MG63 (cell line): Measurements from ENCODE around the gene ATOH1. TPM values are rescaled to one million over a fixed set of nuclear protein-coding genes. Genes with fewer than 3 reads are reported as not detected.

Experiments used
- DNase-seq: peaks from one replicate; pipeline ENCODE4 v3.0.0-alpha.2; 2020
- H3K27me3 ChIP-seq: fragments of 250-450 bp; sonication (Bioruptor Pico); 2 replicates; pipeline ENCODE4 v1.5.1; 2020; ENCODE audit warnings: mild to moderate bottlenecking, moderate library complexity
- H3K36me3 ChIP-seq: fragments of 250-450 bp; sonication (Bioruptor Pico); 2 replicates; pipeline ENCODE4 v1.5.1; 2020; ENCODE audit warnings: mild to moderate bottlenecking, moderate library complexity
- H3K4me3 ChIP-seq: fragments of 250-450 bp; sonication (Bioruptor Pico); 2 replicates; pipeline ENCODE4 v1.5.1; 2020; ENCODE audit warnings: mild to moderate bottlenecking, moderate library complexity
- H3K9me3 ChIP-seq: fragments of 250-450 bp; sonication (Bioruptor Pico); 2 replicates; pipeline ENCODE4 v1.5.1; 2020; ENCODE audit warnings: mild to moderate bottlenecking, moderate library complexity
- total RNA-seq: library from RNA; depleted of rRNA; stranded (reverse); fragments of >200 nt; shearing (Covaris generic); gene quantifications from 2 replicates; pipeline ENCODE4 v1.2.3, GENCODE V29; 2014; ENCODE audit warnings: low replicate concordance

Gene ATOH1
- total RNA-seq, 1 experiment from 2014 or later, result not detected

DNA sequence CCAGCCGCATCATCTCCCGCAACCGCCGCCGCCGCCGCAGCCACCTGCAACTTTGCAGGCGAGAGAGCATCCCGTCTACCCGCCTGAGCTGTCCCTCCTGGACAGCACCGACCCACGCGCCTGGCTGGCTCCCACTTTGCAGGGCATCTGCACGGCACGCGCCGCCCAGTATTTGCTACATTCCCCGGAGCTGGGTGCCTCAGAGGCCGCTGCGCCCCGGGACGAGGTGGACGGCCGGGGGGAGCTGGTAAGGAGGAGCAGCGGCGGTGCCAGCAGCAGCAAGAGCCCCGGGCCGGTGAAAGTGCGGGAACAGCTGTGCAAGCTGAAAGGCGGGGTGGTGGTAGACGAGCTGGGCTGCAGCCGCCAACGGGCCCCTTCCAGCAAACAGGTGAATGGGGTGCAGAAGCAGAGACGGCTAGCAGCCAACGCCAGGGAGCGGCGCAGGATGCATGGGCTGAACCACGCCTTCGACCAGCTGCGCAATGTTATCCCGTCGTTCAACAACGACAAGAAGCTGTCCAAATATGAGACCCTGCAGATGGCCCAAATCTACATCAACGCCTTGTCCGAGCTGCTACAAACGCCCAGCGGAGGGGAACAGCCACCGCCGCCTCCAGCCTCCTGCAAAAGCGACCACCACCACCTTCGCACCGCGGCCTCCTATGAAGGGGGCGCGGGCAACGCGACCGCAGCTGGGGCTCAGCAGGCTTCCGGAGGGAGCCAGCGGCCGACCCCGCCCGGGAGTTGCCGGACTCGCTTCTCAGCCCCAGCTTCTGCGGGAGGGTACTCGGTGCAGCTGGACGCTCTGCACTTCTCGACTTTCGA lies 654 bp downstream of the ATOH1 start:
- H3K27me3 ChIP-seq, result peaks cover 27% of the 10 kb centered on the region

DNA sequence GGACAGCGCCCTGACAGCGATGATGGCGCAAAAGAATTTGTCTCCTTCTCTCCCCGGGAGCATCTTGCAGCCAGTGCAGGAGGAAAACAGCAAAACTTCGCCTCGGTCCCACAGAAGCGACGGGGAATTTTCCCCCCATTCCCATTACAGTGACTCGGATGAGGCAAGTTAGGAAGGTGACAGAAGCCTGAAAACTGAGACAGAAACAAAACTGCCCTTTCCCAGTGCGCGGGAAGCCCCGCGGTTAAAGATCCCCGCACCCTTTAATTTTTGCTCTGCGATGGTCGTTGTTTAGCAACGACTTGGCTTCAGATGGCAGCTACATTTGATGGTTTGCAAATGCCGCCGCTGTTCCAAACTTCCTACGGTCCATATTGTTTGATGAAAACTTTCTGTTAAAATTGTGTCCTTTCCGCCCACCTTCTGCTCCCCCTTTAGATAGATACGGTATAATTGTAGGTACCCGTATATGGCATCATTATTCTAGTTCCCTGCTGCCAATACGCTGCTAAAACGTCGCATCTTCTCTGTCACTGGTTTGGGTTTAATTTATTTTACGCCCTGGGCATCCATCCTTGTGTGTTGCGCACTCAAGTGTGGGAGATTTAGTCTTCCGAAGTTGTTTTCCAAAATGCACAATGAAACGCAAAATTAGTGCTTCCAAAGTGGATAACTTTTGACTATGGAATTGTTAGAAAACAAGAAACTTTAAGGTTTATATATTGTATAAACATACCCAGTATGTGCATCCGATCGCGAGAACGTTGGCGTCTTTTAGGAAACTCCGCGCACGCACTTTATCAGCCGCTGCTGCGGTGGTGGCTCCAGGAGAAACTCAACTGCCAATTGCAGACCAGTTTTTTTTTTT lies 1.5 kb downstream of the ATOH1 start:
- Histone ChIP-seq H3K36me3 (no peaks in the 10 kb centered on the region), H3K9me3 (no peaks in the 10 kb centered on the region), H3K27me3 (peaks cover 27% of the 10 kb centered on the region)

More for the DNA sequence above, 654 bp downstream of the ATOH1 start:
- Histone ChIP-seq H3K4me3 (no peak overlapping the region), H3K36me3 (no peaks in the 10 kb centered on the region), H3K9me3 (no peaks in the 10 kb centered on the region)
- peak; percentile 3 for DNase-seq

DNA sequence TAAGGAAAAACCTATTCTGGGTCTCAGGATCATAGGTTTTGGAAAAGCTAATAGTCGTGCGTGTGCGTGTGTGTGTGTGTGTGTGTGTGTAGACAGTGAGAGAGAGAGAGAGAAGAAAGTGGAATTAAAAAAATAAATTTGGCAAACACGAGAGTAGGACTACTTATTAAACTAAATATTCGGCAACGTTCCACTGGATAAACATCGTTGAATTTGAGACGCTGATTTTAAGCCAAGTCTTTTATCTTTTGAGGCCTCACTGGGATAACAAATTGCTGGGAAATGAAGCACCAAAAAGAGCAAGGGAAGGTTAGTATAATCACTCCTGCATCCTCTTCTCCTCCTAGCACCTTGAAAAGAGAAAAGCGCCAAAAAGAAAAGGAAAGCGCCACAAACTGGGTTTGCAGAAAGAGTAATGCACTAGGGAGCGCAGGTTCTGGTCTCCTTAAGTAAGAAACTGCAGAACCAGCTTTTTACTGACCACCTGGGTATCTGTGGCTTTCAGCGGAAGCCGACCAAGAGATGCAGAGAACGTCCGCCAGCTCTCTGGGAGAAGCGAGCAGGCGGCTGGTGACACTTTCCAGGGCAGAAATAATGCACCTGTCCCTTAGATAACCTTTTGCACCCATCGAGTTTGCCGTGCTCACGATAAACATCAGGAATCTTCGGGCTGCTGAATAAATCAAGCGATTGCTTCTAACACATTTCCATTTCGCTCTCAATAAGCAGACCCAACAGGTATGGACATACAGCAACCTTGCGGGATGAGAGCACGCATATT lies 3.4 kb downstream of the ATOH1 start:
- Histone ChIP-seq H3K36me3 (no peaks in the 10 kb centered on the region), H3K9me3 (no peaks in the 10 kb centered on the region), H3K27me3 (peaks cover 27% of the 10 kb centered on the region), H3K4me3 (no peak overlapping the region)
- no peak for DNase-seq

More for the DNA sequence above, 1.5 kb downstream of the ATOH1 start:
- DNase-seq, result no peak
- H3K4me3 ChIP-seq, result no peak overlapping the region

DNA sequence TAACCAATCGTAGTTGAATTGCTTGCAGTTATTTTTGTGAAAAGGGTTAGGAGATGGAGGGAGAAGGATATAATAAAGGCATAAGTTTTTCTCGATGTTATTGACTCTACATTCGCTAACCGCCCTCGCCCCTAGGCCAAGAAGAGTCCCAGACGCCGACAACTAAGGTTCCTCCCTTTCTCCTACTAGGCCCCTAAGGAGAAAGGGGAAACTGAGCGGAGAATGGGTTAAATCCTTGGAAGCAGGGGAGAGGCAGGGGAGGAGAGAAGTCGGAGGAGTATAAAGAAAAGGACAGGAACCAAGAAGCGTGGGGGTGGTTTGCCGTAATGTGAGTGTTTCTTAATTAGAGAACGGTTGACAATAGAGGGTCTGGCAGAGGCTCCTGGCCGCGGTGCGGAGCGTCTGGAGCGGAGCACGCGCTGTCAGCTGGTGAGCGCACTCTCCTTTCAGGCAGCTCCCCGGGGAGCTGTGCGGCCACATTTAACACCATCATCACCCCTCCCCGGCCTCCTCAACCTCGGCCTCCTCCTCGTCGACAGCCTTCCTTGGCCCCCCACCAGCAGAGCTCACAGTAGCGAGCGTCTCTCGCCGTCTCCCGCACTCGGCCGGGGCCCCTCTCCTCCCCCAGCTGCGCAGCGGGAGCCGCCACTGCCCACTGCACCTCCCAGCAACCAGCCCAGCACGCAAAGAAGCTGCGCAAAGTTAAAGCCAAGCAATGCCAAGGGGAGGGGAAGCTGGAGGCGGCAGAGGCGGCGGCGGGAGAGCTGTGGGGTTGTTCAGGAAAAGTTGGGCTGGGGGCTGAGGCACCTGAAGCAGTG lies 5.9 kb downstream of the ATOH1 start:
- Histone ChIP-seq H3K4me3 (no peak overlapping the region), H3K27me3 (peaks cover 11% of the 10 kb centered on the region), H3K9me3 (no peaks in the 10 kb centered on the region), H3K36me3 (no peaks in the 10 kb centered on the region)
- no peak for DNase-seq

DNA sequence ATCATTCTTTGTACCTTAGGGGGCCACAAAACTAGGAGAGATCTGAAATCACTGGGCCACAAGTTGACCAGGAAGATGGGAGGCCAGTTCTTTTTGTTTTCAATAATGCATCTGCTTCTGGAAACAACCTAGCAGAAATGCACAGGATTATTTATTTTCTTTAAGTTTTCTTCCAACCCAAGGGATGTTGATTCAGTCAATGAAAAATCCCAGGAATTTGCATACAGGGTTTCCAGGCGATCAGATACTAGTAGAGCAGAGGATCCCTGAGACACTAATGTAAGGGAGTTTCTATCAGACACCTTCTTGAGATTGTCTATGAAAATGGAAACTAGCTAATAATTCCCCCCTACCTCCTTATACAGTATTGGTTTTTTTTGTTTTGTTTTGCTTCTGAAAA lies 7.4 kb downstream of the ATOH1 start:
- DNase-seq, result no peak
- Histone ChIP-seq H3K4me3 (no peak overlapping the region), H3K27me3 (no peaks in the 10 kb centered on the region; the same call in 1 of the 2 replicates), H3K36me3 (no peaks in the 10 kb centered on the region), H3K9me3 (no peaks in the 10 kb centered on the region)

DNA sequence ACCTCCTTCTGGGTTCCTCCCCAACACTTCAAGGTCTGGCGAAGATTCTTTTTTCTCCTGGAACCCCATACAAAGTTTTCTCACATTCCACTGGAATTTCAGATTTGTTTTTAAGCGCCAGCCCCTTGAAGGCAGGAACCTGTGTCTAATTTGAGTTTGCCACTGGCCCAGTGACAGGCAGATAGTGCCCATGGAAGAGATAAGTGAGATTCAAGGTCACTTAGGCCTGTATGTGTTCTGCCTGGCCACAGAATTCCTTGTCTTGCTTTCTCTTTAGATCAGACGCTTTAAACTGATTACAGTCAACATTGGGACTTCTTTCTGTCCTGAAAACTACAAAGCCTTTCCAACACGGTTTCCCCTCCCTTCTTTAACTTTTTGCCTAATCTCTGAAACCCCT lies 11.2 kb downstream of the ATOH1 start:
- H3K36me3 ChIP-seq, result no peaks in the 10 kb centered on the region
- no peak overlapping the region for H3K4me3 ChIP-seq
- no peak for DNase-seq
- H3K27me3 ChIP-seq, result no peaks in the 10 kb centered on the region
- no peaks in the 10 kb centered on the region for H3K9me3 ChIP-seq

DNA sequence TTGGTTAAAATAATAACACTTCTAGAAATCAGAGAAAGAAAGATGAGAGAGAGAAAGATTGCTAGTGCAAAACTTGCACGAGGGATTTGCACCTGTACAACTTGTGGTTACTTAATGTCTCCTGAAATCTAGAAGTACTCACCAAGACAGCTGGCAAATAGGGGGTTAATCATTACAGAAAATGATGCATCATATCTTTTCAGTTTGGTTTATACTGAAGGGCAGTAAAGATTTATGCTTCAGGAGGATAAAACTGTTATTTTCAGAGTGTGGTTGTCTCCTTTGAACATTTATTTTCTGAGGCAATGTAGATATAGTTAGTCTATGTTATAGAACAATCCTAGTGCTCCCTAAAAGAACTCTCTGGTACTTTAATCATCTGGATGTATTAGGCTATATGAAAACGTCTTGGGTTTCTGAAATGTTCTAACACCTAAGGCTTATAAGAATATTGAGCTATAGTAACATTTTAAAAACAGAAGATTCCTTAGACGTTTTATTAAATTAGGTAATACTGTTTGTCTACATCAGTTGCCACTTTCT lies 13.3 kb downstream of the ATOH1 start:
- DNase-seq, result no peak
- H3K9me3 ChIP-seq, result no peaks in the 10 kb centered on the region
- H3K4me3 ChIP-seq, result no peak overlapping the region
- no peaks in the 10 kb centered on the region for H3K36me3 ChIP-seq
- no peaks in the 10 kb centered on the region for H3K27me3 ChIP-seq

DNA sequence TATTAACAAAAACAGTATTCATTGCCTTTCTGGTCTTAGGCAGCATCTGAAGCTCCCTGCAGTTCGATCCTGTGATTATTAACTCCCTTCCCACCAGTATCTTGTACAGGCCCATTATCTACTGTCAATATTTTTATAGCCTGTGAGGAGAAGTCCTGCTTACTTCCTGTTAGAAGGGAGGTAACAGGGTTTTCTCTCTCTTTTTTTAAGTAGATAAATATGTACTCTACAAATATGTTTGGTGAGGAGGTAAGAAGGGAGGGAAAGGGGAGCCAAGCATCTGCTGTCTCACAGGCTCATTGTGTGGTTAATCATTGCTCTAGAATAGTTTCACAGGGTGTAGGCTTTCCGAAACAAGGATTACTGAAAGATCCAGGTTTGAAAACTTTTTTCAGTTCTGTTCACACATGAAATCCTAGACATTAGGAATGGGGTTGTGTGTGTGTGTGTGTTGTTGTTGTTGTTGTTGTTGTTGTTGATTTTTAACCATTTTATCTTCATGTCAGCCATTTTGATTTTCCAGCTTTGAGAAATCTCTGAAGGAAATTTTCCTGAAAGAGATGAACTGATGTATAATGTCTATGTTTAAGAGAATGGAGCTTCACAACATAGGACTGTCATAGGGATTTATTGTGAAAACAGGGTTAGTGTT lies 14.2 kb downstream of the ATOH1 start:
- Histone ChIP-seq H3K27me3 (no peaks in the 10 kb centered on the region), H3K9me3 (no peaks in the 10 kb centered on the region), H3K36me3 (no peaks in the 10 kb centered on the region), H3K4me3 (no peak overlapping the region)
- DNase-seq, result no peak

DNA sequence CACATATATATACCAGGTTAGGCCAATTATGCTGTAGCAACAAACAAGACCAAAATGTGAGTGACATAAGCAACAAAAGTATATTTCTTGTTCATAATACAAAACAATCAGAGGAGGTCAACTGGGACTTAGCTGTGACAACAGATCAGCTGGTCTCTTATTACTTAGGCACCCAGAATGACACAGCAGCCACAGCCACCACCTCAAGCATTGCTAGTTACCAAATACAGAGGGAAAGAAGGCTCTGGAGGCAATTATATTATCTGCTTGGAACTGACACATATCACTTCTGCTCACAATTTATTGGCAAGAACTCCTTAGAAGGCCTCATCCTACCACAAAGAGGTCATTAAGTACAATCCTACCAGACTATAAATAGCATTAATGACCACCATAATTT lies 15.2 kb downstream of the ATOH1 start:
- DNase-seq, result no peak
- no peak overlapping the region for H3K4me3 ChIP-seq
- no peaks in the 10 kb centered on the region for H3K27me3 ChIP-seq
- H3K36me3 ChIP-seq, result no peaks in the 10 kb centered on the region
- no peaks in the 10 kb centered on the region for H3K9me3 ChIP-seq

DNA sequence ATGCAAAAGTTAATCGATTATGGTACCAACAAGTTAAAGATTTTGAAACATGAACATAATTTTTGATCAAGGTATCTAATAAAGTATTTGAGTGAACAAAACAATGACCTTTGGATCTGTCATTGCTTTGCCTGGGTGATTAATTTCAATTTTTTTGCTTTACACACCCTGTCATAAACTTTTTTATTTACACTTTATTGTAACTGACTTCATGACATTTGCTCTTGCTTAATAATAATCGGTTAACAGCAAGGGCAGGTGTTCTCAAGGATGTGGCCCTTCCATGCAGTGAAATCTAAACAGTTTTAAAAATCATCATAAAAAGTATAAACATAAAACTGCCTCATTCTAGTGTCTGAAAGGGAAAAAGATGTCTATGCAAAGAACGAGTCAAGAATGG lies 24.1 kb downstream of the ATOH1 start:
- no peak for DNase-seq
- Histone ChIP-seq H3K9me3 (no peaks in the 10 kb centered on the region), H3K36me3 (no peaks in the 10 kb centered on the region), H3K27me3 (no peaks in the 10 kb centered on the region), H3K4me3 (no peak overlapping the region)

DNA sequence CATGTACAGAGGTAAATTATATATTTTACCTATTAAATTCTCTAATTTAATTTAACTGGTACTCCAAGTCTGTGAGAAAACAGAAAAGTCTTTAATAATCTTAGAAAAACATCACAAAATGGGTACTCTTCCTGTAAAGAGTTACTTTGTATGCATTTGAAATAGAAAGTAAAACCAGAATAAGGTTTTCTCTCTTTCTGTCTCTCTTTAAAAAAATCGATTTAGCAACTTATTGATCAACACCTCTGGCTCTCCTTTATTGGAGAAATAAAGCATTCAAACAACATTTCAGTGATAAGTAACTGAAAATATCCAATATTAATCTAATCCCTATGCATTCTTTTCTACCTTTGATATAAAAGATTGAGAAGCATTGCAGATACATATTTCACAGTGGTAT lies 27.4 kb downstream of the ATOH1 start:
- H3K27me3 ChIP-seq, result no peaks in the 10 kb centered on the region
- DNase-seq, result no peak
- H3K4me3 ChIP-seq, result no peak overlapping the region
- H3K36me3 ChIP-seq, result no peaks in the 10 kb centered on the region
- no peaks in the 10 kb centered on the region for H3K9me3 ChIP-seq

DNA sequence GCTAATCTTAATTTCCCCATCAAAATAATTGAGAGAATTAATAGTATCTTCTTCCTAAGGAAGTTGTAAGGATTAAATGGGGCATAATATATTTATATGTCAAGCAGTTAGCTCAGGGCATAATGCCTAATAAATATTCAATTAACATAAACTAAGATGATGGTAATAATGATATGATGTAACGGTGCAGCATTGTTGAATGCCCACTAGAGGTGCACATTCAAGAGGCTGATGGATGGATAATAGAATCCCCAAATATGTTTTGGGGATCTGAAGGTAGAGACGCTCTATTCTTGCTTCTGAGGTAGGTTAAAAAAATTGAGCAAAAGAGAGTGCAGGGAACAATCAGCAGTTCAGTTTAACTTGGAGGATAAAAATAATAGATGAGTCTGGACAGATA lies 37.1 kb downstream of the ATOH1 start:
- Histone ChIP-seq H3K27me3 (no peaks in the 10 kb centered on the region), H3K36me3 (no peaks in the 10 kb centered on the region), H3K9me3 (no peaks in the 10 kb centered on the region), H3K4me3 (no peak overlapping the region)
- no peak for DNase-seq

DNA sequence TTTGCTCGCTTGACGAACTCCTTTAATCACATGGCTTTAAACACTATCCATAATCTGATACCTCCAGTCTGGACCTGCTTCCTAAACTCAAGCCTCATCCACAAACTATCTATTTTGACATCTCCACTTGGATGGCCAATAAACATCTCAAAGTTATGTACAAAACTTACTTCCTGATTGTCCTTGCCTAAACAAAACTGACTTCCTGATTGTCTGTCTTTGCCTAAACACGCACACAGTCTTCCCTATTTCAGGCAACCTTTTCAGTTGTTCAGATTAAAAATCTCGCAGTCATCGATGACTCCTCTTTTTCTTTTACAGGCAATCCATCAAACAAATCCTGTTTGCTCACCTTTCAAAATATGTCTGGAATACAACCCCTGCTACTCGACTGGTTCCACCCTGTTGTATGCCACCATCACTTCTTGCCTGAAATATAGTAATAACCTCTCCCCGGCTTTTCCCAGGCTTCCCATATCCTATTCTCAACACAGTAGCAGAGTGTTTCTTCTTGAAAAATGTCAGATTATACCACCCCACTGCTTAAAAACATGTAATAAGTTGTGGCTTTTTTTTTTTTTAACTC lies 39.0 kb downstream of the ATOH1 start:
- Histone ChIP-seq H3K9me3 (no peaks in the 10 kb centered on the region), H3K4me3 (no peak overlapping the region), H3K27me3 (no peaks in the 10 kb centered on the region), H3K36me3 (no peaks in the 10 kb centered on the region)
- DNase-seq, result no peak

DNA sequence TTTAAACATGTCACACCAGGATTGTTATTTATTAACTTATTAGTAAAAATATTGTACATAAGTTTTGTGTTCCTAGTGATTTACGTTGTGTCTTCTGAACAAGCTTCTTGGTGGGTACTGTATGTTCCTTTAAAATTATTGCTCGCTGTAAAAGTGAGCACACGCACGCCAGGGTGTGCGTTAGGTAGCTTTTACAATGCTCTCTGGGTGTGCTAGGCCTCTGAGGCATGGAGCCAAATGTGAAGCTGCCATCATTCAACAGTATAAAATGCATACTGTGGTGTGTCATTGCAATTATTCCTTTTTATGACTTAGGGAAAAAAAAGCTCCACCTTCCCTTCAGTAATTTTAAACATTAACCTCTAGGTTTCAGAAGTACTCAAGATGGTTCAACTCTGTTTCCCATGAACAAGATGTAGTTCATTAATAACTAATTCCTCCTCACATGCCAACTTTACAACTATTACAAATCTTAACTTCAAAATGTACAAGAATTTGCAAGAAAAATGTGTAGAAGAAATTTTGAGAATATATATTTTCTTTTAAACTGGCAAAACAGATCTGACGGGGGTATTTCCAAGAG lies 42.4 kb downstream of the ATOH1 start:
- Histone ChIP-seq H3K4me3 (no peak overlapping the region), H3K9me3 (no peaks in the 10 kb centered on the region), H3K36me3 (no peaks in the 10 kb centered on the region), H3K27me3 (no peaks in the 10 kb centered on the region)
- DNase-seq, result no peak

DNA sequence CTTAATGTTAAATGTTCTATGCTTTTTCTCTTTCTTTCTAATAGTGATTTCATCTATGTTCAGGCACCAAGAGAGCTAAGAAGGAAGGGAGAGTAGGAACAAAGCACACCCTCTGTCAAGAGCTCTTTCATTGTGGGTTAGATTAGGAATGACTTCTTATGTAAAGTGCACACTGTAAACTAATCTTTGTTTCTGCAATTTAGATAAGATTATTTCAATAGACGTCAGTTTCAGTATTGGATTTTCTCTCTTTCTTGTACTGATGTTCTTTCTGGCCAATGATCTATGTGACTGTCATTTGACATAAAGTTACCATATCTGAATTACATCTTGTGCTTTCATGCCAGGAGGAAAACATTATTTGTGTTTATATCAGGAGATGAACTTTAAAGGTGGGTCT lies 48.2 kb downstream of the ATOH1 start:
- H3K4me3 ChIP-seq, result no peak overlapping the region
- H3K9me3 ChIP-seq, result no peaks in the 10 kb centered on the region
- no peaks in the 10 kb centered on the region for H3K27me3 ChIP-seq
- no peak for DNase-seq
- H3K36me3 ChIP-seq, result no peaks in the 10 kb centered on the region
